ENCODE measurements around the gene POU3F1.

POU3F1 gene

DNA sequence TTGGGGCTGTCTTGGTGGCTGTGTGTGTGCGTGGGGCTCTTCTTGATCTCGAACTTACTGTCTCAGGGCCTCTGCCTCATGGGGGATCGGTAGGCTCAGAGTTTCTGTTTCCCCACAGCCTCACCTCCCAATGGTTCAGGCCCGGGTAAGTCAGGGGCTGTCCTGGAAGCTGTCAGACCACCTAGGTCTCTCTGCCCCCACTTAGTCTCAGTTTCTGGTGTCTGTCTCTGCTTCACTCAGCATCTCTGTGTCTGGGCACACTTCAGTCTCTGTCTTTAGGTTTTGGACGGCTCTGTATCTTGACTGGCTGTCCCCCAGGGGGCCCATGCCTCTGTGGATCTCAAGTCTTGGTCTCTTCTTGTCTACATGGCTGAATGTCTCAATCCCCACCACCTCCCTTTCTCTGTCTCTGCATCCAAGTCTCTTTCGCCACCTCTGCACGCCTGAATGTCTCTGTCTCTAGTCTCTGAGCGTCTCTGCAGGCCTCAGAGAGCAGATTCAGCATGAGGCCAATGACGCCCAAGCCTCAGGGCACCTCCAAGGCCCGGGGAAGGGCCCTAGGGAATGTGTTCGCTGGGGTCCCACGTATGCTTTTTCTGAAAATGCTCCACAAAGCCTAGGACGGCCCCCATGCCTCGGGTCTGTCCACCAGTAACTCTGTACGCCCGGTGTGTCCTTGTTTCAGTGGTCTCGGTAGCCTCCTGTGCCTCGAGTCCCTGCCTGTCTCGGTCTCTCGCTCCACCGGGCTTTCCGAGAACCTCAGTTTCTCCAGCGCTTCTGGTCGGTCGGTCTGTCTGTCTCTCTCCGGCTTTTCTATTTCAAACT is 42.1 kb downstream of the POU3F1 start:
- DNase-seq (ENCODE audit: low spot score) = no peak

DNA sequence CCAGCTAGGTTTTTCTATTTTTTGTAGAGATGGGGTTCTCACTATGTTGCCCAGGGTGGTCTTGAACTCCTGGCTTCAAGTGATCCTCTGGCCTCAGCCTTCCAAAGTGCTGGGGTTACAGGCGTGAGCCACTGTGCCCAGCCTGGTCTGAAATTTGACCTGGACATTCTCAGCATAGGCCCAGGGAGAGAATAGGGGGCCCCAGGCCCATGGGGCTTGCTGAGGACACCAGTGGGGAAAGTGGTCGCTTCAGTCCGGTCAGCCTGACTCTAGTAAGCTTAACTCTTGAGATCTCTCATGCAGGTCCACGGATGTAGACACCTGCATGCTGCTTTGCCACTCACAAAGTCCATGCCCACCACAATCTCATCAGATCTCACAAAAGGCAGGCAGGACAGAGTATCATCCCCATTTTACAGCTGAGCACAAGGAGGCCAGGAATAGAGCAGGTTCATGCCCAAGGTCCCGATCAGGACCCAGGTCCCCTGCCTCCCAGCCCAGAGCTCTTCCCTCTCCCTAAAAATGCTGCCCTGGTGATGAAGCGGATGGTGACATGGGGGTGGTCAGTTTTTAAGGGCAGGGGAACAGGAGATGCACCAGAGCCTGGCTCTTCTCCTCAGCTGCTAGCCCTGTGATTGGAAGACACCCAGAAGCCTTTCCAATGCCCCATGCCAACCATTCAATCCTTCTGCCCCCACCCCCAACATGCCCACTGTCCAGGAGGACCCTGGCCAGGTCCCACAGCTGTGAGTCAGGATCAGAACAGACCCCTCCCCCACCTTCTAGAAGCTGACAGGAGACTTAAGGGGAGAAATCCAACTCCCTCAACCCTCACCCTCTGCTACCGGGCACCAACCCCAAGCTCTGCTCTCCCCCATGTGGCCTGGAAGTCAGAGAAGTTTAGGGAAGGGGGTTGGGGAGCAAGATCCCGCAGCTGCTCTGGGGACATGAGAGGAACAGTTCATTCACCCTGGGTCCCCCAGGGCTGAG is 43.0 kb downstream of the POU3F1 start:
- no peak for DNase-seq (ENCODE audit: low spot score)

DNA sequence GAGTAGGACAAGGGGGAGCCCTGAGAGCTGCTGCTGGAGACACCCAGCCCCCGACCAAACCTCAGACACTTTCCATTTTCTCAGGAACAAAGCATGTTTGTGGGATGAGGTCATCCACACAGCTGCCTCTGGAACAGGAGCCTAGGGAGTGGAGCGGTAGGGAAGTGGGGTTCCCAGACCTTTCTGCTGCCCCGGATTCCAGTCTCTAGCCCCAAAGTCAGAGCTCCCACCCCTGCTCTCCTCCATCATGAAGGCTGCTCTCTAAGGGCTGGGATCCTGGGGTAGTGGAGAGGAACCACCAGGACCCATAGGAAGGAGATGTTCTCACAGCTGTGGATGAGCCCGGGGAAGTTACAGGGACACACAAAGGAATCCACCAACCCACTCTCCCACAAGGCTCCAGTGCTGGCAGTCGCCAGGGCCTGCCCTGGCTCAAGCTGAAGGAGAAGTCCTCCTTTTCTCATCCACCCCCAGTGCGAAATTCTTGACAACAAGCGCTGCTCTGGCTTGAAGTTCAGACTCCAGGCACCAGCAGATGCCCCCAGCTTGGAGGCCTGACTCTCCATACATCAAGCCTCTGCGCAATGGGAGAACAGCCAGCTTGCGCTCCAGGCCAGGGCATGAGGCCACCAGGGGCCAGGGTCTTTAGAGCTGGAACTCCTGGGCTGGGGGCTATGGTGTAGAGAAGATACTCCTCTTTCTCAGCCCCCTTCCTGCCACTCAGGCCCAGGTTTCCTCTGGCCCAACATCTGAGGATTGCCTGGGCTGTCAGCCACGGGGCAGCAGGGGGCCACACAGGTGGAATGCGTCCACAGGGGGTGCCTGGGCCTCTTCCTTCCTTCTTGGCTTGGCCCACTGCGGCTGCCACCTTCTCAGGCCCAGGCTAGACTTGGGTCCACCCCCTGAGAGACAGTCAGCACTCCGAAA is 45.8 kb downstream of the POU3F1 start:
- peak; percentile 82 for DNase-seq (ENCODE audit: low spot score)

DNA sequence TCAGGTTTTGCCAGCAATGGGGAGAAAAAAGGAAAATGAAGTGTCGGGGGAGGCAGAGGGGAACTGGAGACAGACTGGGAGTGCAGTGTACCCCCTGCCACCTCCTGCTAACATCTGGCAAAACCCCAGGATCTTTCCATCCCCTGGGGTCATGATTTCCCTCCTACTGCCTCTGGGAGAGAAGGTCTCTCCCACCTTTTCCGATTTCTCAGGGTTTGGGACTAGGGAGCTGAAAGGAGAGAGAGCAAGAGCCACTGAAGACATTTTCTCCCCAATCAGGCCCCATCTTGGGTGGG is 46.4 kb downstream of the POU3F1 start:
- no peak for DNase-seq (ENCODE audit: low spot score)

DNA sequence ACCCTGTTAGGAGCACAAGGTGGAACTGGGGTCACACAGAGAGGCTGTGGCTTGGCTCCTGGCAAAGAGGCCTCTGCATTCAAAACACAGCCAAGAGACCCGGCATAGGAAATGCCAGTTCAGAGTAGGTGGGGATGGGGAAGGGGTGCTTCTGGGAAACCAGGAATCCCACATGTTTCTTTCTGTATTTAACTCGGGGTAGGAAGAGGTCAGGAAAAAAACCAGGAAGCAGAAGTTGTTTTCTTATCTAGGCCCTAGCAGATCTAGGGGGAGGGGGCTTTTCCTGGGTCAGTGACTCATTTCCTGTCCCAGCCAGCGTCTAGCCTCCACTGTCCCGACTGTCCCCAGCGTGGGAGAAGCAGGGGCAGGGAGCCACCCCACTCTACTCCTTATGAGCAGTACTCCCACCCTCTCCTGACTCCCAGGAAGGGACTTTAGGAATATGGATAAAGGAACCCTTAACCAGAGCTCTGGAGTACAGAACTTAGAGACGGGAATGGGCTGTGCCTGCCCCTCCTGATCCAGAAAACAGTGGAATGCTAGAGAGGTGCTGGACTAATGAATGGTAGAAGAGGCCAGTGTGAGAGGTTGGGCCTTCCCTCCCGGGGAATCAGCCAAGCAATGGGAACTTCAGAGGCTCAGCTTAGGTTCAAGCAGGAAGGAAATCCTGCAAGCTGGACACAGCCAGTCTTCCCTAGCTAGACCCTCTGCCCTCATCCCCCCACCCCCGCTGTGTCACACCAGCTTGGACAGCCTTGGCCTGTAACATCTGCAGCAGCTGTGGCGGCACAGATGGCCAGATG is 47.0 kb downstream of the POU3F1 start:
- DNase-seq (ENCODE audit: low spot score) = peak; percentile 55

DNA sequence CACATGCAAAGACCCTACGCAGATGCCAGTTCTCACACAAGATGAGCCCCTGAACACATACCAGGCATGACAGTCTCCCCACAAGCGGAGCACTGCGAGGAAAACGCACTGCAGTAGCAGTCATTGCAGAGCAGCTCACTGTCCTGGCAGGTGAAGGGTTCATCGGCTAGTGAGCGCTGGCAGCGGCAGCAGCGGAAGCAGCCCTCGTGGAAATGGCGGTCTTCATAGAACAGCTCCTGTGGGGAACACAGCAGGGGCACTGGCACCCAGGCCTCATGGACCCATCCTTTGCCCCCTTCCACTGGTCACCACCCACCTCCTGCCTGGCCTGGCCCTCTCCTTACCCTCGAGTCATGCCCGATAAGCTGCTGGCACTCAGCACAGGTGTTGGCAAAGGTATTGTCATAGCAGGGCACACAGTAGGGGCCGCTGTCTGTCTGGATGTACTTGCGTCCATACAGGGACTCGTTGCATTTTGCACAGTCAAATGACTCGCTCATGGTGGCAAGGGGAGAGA is 47.6 kb downstream of the POU3F1 start:
- DNase-seq (ENCODE audit: low spot score) = no peak

DNA sequence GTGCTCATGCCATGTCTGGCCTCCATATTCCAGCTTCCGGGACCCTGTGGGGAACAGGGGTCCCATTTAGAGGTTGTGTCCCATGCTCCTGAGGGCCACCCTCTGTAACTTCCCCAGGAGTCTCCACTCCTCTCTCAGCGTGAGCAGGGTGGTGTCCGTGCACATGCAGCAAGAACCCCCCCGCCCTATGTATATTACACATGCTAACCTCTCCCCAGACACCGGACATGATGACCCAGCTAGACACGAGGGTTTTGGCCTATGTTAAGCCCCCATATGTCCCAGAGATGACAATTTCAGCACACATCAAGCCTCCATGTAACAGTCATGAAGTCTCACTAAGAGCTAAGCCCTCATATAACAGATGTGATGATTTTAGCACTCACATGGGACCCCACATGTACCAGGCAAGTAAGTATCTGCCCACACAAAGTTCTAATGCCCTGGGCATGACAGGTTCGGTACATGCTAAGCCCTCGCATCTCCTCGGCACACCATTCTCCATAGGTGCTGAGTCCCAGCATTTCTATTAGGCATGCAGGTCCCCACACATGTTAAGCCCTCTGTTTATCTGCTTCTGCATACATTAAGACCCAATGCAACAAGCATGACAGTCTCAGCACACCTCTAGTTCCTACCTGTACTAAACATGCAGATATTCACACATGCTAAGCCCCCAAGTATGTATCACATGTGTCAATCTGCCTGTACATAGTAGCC is 48.3 kb downstream of the POU3F1 start:
- DNase-seq (ENCODE audit: low spot score) = no peak

DNA sequence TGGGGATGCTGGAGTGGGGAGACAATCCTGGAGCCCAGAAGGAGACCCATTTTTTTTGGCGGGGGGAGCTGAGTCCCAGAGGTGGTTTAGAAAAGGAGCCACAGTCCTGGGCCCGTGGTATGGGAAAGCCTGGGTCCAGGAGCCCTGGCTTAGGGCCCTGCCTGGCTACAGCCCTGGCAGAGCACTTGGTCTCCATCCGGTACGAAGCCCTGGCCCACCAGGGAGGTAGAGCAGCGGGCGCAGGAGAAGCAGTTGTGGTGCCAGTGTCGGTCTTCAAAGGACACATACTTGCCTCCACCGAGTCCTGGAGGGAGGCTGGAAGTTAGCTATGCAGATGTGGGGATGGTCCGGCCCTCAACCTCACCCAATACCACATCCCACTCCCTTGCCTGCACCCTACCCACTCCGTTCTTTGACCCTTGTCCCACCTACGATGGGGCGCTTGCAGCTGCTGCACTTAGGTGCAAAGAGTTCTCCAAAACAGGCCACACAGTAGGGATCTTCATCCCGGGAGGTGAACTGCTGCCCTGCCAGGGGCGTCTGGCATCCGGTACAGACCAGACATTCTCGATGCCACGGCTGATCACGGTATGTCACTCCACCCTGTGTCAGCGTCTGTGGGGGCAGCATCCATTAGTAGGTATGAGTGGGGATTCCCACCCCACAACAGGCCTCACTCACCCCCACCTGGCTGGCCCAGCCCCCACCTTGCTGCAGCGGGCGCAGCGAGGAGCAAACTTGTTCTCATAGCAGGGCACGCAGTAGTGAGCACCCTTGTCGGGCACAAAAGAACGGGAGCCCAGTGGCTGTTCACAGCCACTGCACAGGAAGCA is 49.1 kb downstream of the POU3F1 start:
- DNase-seq (ENCODE audit: low spot score) = no peak

DNA sequence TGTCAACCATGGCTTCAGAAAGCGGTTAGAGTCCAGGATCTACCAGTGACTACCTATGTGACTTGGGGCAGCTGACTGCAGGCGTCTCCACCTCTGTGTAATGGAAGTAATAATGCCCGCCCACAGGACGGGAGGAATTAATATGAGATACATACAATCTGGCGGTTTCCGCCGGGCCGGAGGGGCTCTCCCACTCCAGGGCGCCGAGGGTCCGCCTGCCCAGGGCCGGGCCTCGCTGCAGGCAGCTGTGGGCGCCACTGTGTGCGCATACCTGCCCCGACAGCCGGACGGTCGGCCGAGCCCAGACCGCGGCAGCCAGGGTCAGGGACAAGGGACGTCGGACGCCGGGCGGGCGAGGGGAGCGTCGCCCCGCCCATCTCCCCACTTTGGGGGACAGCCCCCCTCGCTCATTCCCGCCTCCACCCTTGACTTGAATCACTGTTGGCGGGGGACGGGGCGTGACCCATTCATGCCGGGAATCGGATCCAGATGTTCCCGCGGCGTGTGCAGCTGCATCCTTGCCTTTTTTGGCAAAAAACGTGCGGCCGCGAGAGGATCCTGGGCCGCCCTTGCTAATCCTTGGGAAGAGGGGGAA is 50.7 kb downstream of the POU3F1 start:
- peak; percentile 80 for DNase-seq (ENCODE audit: low spot score)

DNA sequence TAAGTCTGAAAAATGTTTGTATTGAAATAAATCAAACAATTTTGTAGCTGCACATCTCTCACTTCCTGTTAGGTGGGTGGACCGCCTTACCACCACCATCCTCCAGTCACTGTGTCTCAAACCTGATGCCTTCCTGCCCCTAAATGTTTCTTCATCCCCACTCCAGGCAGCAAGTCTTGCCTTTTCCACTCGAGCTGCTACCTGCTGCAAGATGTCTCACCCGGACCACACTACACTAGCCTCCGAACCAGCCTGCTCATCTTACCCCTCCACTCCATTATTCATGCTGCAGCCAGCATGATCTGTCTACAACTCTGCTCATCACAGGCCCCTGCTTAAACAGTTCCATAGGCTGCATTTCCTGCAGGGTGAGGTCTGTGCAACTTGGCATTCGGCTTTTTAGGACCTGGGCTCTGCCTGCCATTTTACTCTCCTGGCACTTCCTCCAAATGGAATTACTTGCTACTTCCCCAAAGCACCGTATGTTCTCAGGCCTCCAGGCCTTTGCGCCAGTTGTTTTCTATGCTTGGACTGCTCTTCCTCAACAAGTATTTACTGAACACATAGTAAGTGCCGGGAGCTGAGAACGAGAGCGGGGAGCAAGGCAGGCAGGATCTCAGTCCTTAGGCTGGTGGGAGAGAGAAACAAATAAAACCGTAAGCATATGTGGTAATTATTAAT is 51.6 kb downstream of the POU3F1 start:
- no peak for DNase-seq (ENCODE audit: low spot score)

Measured in AG08396 (cell line).